Measurements from ENCODE around the gene DUS2. TPM values are rescaled to one million over a fixed set of nuclear protein-coding genes. Genes with fewer than 3 reads are reported as not detected.

DUS2 gene
- total and polyA plus RNA-seq, 2 of the 8 experiments (the other 6 are each of a cell fraction or from before 2014, with no cell fraction given): 17.2 to 27.0 TPM

GRCh38 chr16:67995423-67995822, 27.7 kb upstream of the DUS2 start:
- DNase-seq (ENCODE audit: low read depth in 1 of 2, low spot score in 2 of 2): no peak

More at GRCh38 chr16:67995423-67995822, 27.7 kb upstream of the DUS2 start:
- Histone ChIP-seq H2BK120ac (replicated peaks; ENCODE audit: low read depth, low read length) (no peak overlapping the region), H4K91ac (replicated peaks; ENCODE audit: insufficient read length, low read length) (no peak overlapping the region), H2BK20ac (ENCODE audit: low read length) (no peak overlapping the region), H3K4me3 (ENCODE audit: extremely low read depth in 1 of 4, insufficient read depth in 2 of 4, low read depth in 3 of 4, low read length in 4 of 4) (no peak overlapping the region), H2BK5ac (ENCODE audit: low read depth, low read length) (no peak overlapping the region), H4K5ac (ENCODE audit: insufficient read length, low read depth, low read length) (no peak overlapping the region), H2BK15ac (ENCODE audit: low read length) (no peak overlapping the region), H3K23me2 (ENCODE audit: low read depth, low read length) (no peaks in the 10 kb centered on the region; the same call in 1 of the 2 replicates), H3K4ac (replicated peaks; ENCODE audit: insufficient read length, low read depth, low read length) (no peak overlapping the region), H2BK12ac (ENCODE audit: low read depth, low read length) (no peak overlapping the region), H3K9me3 (ENCODE audit: insufficient read depth in 2 of 2, low read depth in 1 of 2, low read length in 1 of 2) (no peaks in the 10 kb centered on the region), H3K27me3 (replicated peaks in 1 of 4; ENCODE audit: control insufficient read depth in 3 of 4, extremely low read depth in 1 of 4, insufficient read depth in 3 of 4, low read length in 3 of 4) (peaks cover 0 to 12% (median 8%) of the 10 kb centered on the region in 4 experiments; a peak in 5 of 7 replicates), H3K79me1 (ENCODE audit: low read depth, low read length) (no peaks in the 10 kb centered on the region; the same call in 1 of the 2 replicates), H3K79me2 (ENCODE audit: control insufficient read depth in 1 of 2, insufficient read depth in 2 of 2, low read length in 2 of 2) (no peaks in the 10 kb centered on the region), H3K14ac (ENCODE audit: insufficient read length) (no peak overlapping the region), H3K4me2 (ENCODE audit: insufficient read depth in 1 of 2, low read depth in 2 of 2, low read length in 2 of 2) (no peak overlapping the region), H3K27ac (ENCODE audit: low read depth, low read length) (no peak overlapping the region), H3K23ac (ENCODE audit: insufficient read length) (no peak overlapping the region), H2AFZ (ENCODE audit: low read length) (no peak overlapping the region), H2AK5ac (ENCODE audit: low read depth, low read length) (no peak overlapping the region), H3K56ac (replicated peaks; ENCODE audit: insufficient read length, low read depth, low read length) (no peak overlapping the region), H4K20me1 (replicated peaks in 1 of 2; ENCODE audit: control insufficient read depth in 1 of 2, insufficient read depth in 2 of 2, low read length in 2 of 2) (no peaks in the 10 kb centered on the region), H3K36me3 (ENCODE audit: control insufficient read depth in 2 of 4, insufficient read depth in 4 of 4, low read length in 3 of 4) (no peaks in the 10 kb centered on the region), H3K18ac (ENCODE audit: extremely low read depth, low read length) (no peak overlapping the region), H3K9ac (replicated peaks in 1 of 4; ENCODE audit: extremely low read depth in 1 of 4, low read depth in 3 of 4, low read length in 3 of 4) (no peak overlapping the region), H4K8ac (ENCODE audit: extremely low read depth, insufficient read depth, low read length) (no peak overlapping the region), H3K4me1 (replicated peaks in 1 of 4; ENCODE audit: control insufficient read depth in 3 of 4, insufficient read depth in 4 of 4, low read length in 3 of 4) (no peaks in the 10 kb centered on the region; a peak in 3 of 7 replicates)
- no peak for TF ChIP-seq HDAC2 (IDR thresholded peaks at IDR 0.05; ENCODE audit: borderline replicate concordance in 1 of 2, low read depth in 2 of 2, low read length in 2 of 2)
- TF ChIP-seq SP4 (IDR thresholded peaks at IDR 0.05; ENCODE audit: low read length): no peak
- no peak for TF ChIP-seq RNF2 (IDR thresholded peaks at IDR 0.05; ENCODE audit: borderline replicate concordance, low read depth, low read length, missing control alignments, poor library complexity, severe bottlenecking)
- no peak for TF ChIP-seq CBX5 (IDR thresholded peaks at IDR 0.05; ENCODE audit: low read depth, low read length)
- TF ChIP-seq EGR1 (IDR thresholded peaks at IDR 0.05; ENCODE audit: borderline replicate concordance, low read depth, low read length): no peak
- TF ChIP-seq GTF2F1 (IDR thresholded peaks at IDR 0.05; ENCODE audit: borderline replicate concordance, low read depth, low read length): no peak
- TF ChIP-seq NRF1 (IDR thresholded peaks at IDR 0.05; ENCODE audit: low read depth, low read length): no peak
- TF ChIP-seq CHD1 (IDR thresholded peaks at IDR 0.05; ENCODE audit: low read depth, low read length): no peak
- TF ChIP-seq TEAD4 (IDR thresholded peaks at IDR 0.05; ENCODE audit: low read depth, low read length): no peak
- no peak for TF ChIP-seq USF2 (IDR thresholded peaks at IDR 0.05; ENCODE audit: low read length)
- no peak for TF ChIP-seq RAD21 (IDR thresholded peaks at IDR 0.05 in 1 of 2, conservative IDR thresholded peaks at IDR 0.05 in 1 of 2; ENCODE audit: low read depth in 2 of 2, low read length in 2 of 2)
- no peak for TF ChIP-seq TAF7 (optimal IDR thresholded peaks at IDR 0.05; ENCODE audit: borderline replicate concordance, low read depth, low read length)
- POLR2A ChIA-PET (ENCODE audit: partially characterized antibody): interaction anchor here (1.2 kb wide), 1 partner anchor 28 kb away, joined by 4 read pairs; the partner anchor contains the start of genes DDX28 and DUS2
- CTCF ChIA-PET (ENCODE audit: partially characterized antibody): interaction anchor here (0.6 to 2.2 kb wide), 9 partner anchors 9 to 561 kb away, joined by 3 to 13 read pairs (median 4); partner anchors contain the start of genes DDX28 and DUS2
- 92% methylated on average over 5 of the region's 5 CpGs; no CpG with 5 or more reads in 1 of the 2 experiments for WGBS, 2 experiments (ENCODE audit: extremely low coverage in 1 of 2, insufficient coverage in 1 of 2, insufficient read length in 1 of 2, insufficient replicate concordance in 2 of 2, low coverage in 1 of 2, low lambda C conversion rate in 2 of 2, missing lambda C conversion rate in 1 of 2)
- no peak for FAIRE-seq

Data from H1 (cell line).